ENCODE measurements around the gene ABCC10.
"Not testable (repeated sequence)": the region's sequence is repeated elsewhere in the genome, so short reads cannot be mapped to it uniquely, and the experiment has no call there.

Gene ABCC10

DNA sequence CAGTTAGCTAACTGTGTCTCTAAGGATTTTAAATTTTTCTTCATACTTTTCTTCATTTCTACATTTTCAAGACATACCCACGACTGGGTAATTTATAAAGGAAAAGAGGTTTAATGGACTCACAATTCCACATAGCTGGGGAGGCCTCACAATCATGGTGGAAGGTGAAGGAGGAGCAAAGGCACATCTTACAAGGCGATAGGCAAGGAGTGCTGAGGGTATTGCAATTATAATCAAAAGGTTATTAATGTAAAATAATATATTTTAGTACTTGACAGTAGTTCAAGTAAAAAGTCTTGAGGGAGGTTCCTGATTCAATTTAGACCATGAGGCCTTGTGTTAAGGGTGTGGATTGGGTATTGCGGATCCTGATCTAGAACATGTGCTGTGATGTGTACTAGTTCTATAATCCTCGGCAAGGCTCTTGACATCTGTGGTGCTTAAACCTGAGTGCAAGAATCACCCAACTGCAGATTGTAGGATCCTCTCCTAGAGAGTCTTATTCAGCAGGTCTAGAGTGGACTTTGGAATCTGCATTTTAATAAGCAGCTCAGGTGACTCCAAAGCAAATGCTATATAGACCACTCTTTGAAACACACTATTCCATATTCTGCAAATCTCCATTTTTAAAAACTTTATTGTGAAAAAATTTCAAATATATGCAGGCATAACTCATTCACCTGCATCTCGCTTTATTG lies 7.2 kb upstream of the ABCC10 start:
- no peaks in the 10 kb centered on the region for H3K9me3 ChIP-seq
- H3K36me3 ChIP-seq = no peaks in the 10 kb centered on the region
- no peak for DNase-seq
- TF ChIP-seq, protein P1, sequence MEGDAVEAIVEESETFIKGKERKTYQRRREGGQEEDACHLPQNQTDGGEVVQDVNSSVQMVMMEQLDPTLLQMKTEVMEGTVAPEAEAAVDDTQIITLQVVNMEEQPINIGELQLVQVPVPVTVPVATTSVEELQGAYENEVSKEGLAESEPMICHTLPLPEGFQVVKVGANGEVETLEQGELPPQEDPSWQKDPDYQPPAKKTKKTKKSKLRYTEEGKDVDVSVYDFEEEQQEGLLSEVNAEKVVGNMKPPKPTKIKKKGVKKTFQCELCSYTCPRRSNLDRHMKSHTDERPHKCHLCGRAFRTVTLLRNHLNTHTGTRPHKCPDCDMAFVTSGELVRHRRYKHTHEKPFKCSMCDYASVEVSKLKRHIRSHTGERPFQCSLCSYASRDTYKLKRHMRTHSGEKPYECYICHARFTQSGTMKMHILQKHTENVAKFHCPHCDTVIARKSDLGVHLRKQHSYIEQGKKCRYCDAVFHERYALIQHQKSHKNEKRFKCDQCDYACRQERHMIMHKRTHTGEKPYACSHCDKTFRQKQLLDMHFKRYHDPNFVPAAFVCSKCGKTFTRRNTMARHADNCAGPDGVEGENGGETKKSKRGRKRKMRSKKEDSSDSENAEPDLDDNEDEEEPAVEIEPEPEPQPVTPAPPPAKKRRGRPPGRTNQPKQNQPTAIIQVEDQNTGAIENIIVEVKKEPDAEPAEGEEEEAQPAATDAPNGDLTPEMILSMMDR (IDR thresholded peaks at IDR 0.05; ENCODE audit: low read depth, low read length) = no peak
- H3K4me1 ChIP-seq = no peaks in the 10 kb centered on the region
- H3K27me3 ChIP-seq = 0 out of 2 replicates have a peak, but pooled peaks cover 2% of the 10 kb centered on the region
- no peak overlapping the region for H3K4me3 ChIP-seq (ENCODE audit: low read depth, low read length)

DNA sequence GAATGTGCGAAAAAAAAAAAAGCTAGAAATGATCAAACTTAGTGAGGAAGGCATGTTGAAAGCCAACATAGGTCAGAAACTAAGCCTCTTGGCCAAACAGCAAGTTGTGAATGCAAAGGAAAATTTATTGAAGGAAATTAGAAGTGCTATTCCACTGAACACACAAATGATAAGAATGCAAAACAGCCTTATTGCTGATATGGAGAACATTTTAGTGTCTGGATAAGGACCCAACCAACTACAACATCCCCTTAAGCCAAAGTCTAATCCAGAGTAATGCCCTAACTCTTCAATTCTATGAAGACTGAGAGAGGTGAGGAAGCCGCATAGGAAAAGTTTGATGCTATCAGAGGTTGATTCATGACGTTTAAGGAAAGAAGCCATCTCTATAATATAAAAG lies 5.5 kb upstream of the ABCC10 start:
- H3K4me3 ChIP-seq (ENCODE audit: low read depth, low read length) = no peak overlapping the region
- H3K4me1 ChIP-seq = no peaks in the 10 kb centered on the region
- TF ChIP-seq, protein P1 (IDR thresholded peaks at IDR 0.05; ENCODE audit: low read depth, low read length) = no peak
- no peaks in the 10 kb centered on the region for H3K36me3 ChIP-seq
- 0 out of 2 replicates have a peak, but pooled peaks cover 2% of the 10 kb centered on the region for H3K27me3 ChIP-seq
- no peak for DNase-seq
- H3K9me3 ChIP-seq = no peaks in the 10 kb centered on the region

DNA sequence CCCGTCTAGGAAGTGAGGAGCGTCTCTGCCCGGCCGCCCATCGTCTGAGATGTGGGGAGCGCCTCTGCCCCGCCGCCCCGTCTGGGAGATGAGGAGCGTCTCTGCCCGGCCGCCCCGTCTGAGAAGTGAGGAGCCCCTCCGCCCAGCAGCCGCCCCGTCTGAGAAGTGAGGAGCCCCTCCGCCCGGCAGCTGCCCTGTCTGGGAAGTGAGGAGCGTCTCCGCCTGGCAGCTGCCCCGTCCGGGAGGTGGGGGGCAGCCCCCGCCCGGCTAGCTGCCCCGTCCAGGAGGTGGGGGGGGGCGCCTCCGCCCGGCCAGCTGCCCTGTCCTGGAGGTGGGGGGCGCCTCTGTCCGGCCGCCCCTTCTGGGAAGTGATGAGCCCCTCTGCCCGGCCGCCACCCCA lies 2.3 kb upstream of the ABCC10 start:
- DNase-seq = not testable (repeated sequence)

DNA sequence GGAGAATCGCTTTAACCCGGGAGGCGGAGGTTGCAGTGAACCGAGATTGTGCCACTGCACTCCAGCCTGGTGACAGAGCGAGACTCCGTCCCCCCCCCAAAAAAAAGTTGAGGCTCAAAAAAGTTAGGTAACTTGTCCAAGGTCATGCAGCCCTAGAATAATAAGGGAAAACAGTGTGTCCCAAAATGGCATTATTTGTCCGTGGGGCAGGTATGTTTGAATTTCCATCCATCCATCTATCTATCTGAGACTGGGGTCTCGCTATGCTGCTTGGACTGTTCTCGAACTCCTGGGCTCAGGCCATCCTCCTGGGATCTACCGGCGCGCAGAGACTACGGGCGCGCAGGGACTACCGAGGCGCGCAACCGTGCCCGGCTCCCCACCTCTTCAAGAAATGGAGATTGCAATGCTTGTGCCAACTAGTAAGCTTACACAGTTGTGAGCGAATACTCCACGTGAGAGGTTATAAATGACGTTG lies 374 bp upstream of the ABCC10 start:
- H3K4me3 ChIP-seq (ENCODE audit: low read depth, low read length) = peak overlapping the region; percentile 93
- no peaks in the 10 kb centered on the region for H3K36me3 ChIP-seq
- TF ChIP-seq, protein P1 (IDR thresholded peaks at IDR 0.05; ENCODE audit: low read depth, low read length) = no peak
- no peaks in the 10 kb centered on the region for H3K4me1 ChIP-seq
- no peaks in the 10 kb centered on the region for H3K27me3 ChIP-seq
- DNase-seq = no peak
- H3K9me3 ChIP-seq = no peaks in the 10 kb centered on the region

More for the DNA sequence above, 2.3 kb upstream of the ABCC10 start:
- not testable (repeated sequence) for H3K9me3 ChIP-seq; H3K27me3 ChIP-seq; H3K4me3 ChIP-seq (ENCODE audit: low read depth, low read length); H3K4me1 ChIP-seq; H3K36me3 ChIP-seq

DNA sequence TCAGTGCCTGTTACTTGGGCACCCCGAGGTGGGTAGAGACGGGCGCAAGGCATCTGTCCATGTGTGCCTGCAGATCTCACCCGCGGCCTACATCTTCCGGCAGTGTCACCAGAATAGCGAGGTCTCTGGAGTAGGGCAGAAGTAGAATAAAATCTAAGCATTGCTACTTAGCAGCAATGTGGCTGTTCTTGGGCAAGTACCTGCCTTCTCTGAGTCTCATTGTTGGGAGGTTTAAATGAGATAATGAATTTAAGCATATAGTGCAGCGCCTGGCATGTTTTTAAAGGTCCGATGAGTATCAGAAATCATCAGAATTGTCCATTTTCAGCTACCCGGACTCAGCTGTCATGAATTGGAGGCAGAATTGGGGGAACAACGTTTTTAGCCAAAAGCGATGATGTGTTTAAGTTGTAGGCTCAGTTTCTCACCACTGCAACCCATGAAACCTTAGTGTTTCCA lies 800 bp downstream of the ABCC10 start:
- TF ChIP-seq, protein P1 (IDR thresholded peaks at IDR 0.05; ENCODE audit: low read depth, low read length) = no peak
- Histone ChIP-seq H3K4me3 (ENCODE audit: low read depth, low read length) (peak overlapping the region; percentile 93), H3K4me1 (no peaks in the 10 kb centered on the region), H3K27me3 (no peaks in the 10 kb centered on the region), H3K36me3 (no peaks in the 10 kb centered on the region; the same call in 1 of the 2 replicates), H3K9me3 (no peaks in the 10 kb centered on the region)
- DNase-seq = no peak

DNA sequence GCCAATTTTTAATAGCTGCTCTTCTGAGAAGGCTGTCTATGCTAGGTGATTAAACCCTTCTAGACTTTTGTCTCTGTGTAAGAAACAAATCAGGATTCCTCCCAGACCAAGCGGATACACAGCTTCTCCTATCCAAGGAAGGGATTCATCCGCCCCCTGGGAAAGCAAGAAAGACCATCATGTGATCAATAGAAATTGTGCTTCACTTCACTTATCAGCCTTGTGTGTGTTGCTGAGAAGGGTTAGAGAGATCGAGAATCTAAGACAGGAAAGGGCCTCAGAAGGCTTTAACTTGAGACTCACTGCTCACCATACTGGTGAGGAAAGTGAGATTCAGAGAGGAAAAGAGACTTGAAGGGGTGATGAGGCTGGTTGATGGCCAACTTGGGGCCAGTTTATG lies 1.5 kb downstream of the ABCC10 start:
- no peaks in the 10 kb centered on the region for H3K27me3 ChIP-seq
- no peaks in the 10 kb centered on the region for H3K4me1 ChIP-seq
- TF ChIP-seq, protein P1 (IDR thresholded peaks at IDR 0.05; ENCODE audit: low read depth, low read length) = no peak
- H3K9me3 ChIP-seq = no peaks in the 10 kb centered on the region
- H3K4me3 ChIP-seq (ENCODE audit: low read depth, low read length) = no peak overlapping the region
- no peak for DNase-seq
- H3K36me3 ChIP-seq = no peaks in the 10 kb centered on the region; the same call in 1 of the 2 replicates

Measured in BE2C (cell line).